ENCODE measurements around the gene KHDRBS1.
"Not testable (repeated sequence)": the region's sequence is repeated elsewhere in the genome, so short reads cannot be mapped to it uniquely, and the experiment has no call there.

The KHDRBS1 gene

GRCh38 chr1:32013386-32014198 lies at the start of gene KHDRBS1:
KHDRBS1 (plus strand) TSS chr1:32013868; CDS start chr1:32013996, 128 bp downstream.
- DNase-seq, result peak; percentile 98

- no peak for DNase-seq
Measured at GRCh38 chr1:31970873-31971272, 42.8 kb upstream of the KHDRBS1 start.

- DNase-seq, result no peak
Measured at GRCh38 chr1:31976401-31976800, 37.3 kb upstream of the KHDRBS1 start.

GRCh38 chr1:31977385-31978131 lies 36.1 kb upstream of the KHDRBS1 start:
- no peak for DNase-seq

GRCh38 chr1:31978843-31979400 lies 34.7 kb upstream of the KHDRBS1 start:
- DNase-seq, result no peak

GRCh38 chr1:31980835-31981455 lies 32.7 kb upstream of the KHDRBS1 start:
- no peak for DNase-seq

- no peak for DNase-seq
Measured at GRCh38 chr1:31981456-31981839, 32.2 kb upstream of the KHDRBS1 start.

- no peak for DNase-seq
Measured at GRCh38 chr1:31981972-31982371, 31.7 kb upstream of the KHDRBS1 start.

- no peak for DNase-seq
Measured at GRCh38 chr1:31984419-31985347, 29.0 kb upstream of the KHDRBS1 start.

GRCh38 chr1:31985430-31985829 lies 28.2 kb upstream of the KHDRBS1 start:
- no peak for DNase-seq

- DNase-seq, result no peak
Measured at GRCh38 chr1:31987135-31987619, 26.5 kb upstream of the KHDRBS1 start.

- no peak for DNase-seq
Measured at GRCh38 chr1:31989964-31990363, 23.7 kb upstream of the KHDRBS1 start.

- no peak for DNase-seq
Measured at GRCh38 chr1:31991182-31991581, 22.5 kb upstream of the KHDRBS1 start.

- DNase-seq, result no peak
Measured at GRCh38 chr1:31995263-31995662, 18.4 kb upstream of the KHDRBS1 start.

- not testable (repeated sequence) for DNase-seq
Measured at GRCh38 chr1:31996121-31996520, 17.5 kb upstream of the KHDRBS1 start.

- no peak for DNase-seq
Measured at GRCh38 chr1:32001863-32002262, 11.8 kb upstream of the KHDRBS1 start.

- DNase-seq, result not testable (repeated sequence)
Measured at GRCh38 chr1:32002285-32002684, 11.4 kb upstream of the KHDRBS1 start.

GRCh38 chr1:32005522-32005921 lies 8.1 kb upstream of the KHDRBS1 start:
- no peak for DNase-seq

- no peak for DNase-seq
Measured at GRCh38 chr1:32007591-32007940, 6.1 kb upstream of the KHDRBS1 start.

- no peak for DNase-seq
Measured at GRCh38 chr1:32010246-32010645, 3.4 kb upstream of the KHDRBS1 start.

- no peak for DNase-seq
Measured at GRCh38 chr1:32012709-32013385, 821 bp upstream of the KHDRBS1 start.

Measured in SHP77 treated with DMSO at 0.1 percent for 48 hours (cell line).